ENCODE measurements around the gene SOX30.
A peak's percentile ranks its signal among the peaks of the same experiment; 100 is the strongest.

The SOX30 gene

DNA sequence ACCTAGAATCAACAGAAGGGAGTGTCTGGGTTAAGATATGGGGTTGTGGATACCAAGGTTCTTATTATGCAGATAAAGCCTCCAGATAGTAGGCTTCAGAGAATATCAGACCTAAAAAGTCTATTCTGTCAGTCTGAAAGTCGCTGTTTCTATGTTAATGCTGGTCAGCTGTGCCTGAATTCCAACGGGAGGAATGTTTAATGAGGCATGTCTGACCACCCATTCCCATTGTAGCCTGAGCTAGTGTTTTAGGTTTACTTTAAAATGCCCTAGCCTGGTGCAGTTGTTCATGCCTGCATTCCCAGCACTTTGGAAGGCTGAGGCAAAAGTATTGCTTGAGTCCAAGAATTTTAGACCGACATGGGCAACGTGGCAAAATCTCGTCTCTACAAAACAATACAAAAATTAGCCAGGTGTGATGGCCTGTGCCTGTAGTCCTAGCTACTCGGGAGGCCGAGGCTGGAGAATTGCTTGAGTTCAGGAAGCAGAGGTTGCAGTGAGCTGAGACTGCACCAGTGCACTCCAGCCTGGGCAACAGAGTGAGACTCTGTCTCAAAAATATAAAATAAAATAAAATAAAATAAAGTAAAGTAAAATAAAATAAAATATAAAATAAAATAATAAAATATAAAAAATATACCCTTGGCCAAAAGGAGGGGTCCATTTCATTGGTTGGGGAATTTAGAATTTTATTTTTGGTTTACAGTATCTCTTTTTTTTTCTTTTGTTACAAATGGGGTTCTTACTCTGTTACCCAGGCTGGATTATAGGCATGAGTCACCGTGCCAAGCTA, 7.8 kb upstream of the SOX30 start:
- no peak for DNase-seq (ENCODE audit: low read depth in 2 of 2)

DNA sequence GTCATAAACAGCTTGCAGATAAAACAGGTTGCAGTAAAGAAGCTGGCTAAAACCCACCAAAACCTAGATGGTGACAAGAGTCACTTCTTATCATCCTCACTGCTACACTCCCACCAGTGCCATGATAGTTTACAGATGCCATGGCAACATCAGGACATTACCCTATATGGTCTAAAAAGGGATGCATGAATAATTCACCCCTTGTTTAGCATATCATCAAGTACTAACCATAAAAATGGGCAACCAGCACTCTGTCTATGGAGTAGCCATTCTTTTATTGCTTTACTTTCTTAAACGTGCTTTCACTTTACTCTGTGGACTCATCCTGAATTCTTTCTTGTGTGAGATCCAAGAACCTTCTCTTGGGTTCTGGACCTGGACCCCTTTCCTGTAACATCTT, 6.7 kb upstream of the SOX30 start:
- no peak for DNase-seq (ENCODE audit: low read depth in 2 of 2)

DNA sequence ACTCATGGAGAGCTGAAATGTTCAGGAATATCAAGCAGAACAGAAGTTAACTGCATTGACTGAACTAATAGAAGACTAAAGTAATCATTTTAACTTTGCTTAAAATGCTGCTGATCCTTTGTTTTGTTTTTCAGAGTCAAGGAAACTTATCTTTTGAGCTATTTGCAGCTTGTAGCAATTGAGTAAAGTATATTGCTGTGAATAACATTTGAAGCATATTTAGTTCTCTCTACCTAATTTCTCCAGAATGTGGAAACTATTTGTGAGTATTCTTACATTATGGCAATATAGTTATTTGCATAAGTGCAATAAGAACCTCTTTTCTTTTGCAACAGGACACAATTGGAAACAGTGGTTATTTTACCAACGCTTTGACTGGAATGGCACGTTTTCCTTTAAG, 5.3 kb upstream of the SOX30 start:
- DNase-seq (ENCODE audit: low read depth in 2 of 2): no peak

DNA sequence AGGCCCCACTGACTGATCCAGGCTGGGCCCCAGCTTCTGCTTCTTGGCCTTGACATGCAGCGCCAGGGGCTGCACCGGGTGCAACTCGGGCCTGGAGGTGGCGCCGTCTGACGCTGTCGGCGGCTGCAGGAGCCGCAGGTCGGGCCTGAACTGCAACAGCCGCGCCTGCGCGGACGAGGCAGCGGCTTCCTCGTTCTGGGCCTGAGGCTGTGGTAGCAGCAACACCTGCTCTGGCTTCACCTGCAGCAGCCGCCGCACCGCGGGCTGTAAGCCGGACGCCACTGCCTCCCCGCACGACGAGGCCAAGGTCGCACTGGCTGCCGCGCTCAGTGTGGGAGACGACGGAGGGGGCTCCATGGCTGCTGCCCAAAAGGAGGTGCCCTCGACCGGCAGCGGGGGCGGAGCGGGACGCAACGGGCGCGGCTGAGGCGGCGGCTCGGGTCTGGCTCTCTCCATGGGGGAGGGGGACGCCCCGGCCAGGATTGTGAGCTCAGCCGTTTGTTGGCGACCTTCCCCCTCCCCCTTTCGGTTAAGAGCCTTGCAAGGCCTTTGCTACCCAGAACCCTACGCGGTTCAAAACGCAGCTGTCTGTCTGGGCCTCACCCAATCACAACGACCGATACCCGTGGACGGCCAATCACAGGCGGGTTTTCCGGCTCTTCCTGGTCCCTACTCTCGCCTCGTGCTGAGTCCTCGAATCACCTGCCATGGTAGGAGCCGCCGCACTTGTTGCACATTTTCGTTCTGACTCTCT, 438 bp downstream of the SOX30 start:
- peak; percentile 76 to 79 for DNase-seq (ENCODE audit: low read depth in 2 of 2)

DNA sequence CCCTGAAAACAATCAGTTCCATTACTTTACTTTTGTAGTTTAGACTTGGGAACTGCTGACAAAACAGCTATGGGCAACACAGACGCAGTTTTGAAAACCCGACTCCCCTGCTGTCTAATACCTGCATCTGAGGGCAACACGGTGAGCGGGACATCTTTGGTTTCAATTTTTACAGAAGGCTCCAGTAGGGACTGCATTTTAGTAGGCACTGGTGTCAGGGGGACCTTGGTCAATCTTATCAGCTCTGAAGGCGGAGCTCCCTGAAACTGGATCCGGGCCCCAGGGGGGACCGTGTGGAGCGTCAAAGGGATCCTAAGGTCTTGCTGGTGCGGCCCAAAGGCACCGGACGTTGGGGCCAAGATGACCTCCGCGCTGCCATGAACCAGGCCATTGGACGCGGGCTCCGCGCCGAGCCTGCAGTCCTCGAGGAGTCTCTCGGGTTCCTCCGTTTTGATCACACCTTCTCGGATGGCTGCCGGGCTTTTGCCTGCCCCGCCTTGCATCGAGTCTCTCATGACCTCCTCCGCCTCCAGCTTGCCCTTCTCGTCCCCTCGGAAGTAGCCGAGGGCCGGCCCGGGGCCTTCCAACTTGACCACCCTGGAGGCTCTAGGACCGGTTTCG, 1.1 kb downstream of the SOX30 start:
- no peak for DNase-seq (ENCODE audit: low read depth in 2 of 2)

DNA sequence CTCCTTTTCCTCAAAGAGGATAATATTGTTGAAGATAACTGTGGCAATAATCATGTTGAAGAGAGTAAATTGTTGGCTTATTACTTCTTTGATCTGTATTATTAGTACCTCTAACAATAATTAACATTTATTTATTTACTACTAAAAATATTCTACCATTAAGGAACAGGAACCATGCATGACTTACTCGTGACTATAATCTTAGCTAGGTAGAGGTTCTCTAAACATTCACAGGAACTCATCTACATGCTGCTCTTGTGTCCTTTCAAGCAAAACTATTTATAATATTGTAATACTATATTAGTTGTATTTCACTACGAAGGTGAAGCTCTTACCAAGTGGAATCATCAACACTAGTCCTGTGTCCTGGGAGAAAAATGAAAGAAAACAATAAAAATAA, 3.1 kb downstream of the SOX30 start:
- DNase-seq (ENCODE audit: low read depth in 2 of 2): no peak

DNA sequence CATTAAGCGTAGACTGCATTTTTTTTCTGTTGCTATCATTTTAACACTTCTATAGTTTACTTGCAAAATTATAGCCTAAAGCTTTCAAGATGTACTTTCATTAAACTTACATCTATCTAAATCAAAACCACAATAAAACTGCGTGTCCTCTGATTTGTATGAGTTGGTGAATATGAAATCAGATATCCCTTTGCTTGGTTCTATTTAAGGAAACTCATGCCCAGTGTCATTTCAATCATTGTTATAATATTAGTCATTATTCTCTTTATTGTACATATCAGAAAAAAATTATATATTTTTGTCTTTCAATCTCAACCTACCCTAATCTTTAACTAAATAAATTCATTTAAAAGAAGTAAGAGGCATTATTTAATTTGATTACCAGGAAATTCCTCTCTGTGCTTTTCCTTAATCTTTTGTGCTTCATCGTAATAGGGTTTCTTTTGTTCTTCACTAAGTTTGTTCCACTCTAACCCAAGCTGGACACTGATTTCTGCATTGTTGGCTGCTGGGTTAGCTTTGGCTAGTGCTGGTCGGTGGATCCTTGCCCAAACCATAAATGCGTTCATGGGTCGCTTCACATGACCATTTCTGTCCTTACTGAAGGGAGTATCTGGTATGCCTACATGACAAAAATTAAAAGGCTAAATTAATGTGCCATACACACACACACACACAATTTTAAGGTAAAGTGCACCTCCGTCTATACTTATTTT, 3.8 kb downstream of the SOX30 start:
- DNase-seq (ENCODE audit: low read depth in 2 of 2): no peak

DNA sequence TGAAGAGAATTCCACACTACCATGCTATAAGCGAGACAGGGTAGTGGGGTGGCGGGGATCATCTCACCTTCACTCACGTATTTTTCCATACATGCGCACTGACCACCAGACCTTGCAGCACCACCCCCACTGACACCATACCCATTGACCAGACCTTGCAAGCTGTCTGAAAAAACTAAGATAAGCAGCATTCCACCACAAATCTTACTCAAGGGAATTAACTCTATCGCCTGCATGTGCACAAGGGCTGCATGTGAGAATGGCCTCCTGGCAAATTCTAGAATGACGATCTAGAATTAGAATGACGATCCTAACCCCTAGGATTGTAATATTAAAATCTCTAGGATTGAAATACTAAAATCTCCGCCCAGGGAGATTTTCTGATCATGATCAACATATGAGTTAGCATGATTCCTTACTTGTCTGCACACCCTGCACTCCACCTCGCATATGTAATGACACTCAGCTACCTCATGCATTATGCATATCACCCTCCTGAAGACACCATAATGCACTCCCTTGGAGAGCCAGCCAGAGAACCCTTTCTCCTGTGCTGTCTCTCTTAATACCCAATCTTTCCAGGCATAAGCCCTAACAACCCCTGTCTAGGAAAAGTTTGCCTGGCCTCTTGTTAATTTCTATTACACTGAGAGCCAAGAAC, 11.7 kb downstream of the SOX30 start:
- DNase-seq (ENCODE audit: low read depth in 2 of 2): no peak

DNA sequence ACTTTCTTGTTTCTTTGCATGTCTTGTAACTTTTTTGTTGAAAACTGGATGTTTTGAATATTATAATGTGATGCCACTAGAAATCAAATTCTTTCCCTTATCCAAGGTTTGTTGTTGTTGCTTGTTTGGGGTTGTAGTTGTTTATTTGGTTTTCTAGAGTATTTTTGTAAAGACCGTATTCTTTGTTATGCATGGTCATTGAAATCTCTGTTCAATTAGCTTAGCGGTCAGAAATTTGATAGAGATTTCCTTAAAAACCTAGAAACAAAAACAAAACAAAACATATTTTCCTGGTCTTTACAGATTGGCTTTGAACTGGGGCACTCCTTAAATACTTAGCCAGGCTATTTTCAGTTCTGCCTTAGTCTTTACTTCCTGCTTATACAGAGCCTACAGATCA, 21.9 kb downstream of the SOX30 start:
- DNase-seq (ENCODE audit: low read depth in 2 of 2): no peak

DNA sequence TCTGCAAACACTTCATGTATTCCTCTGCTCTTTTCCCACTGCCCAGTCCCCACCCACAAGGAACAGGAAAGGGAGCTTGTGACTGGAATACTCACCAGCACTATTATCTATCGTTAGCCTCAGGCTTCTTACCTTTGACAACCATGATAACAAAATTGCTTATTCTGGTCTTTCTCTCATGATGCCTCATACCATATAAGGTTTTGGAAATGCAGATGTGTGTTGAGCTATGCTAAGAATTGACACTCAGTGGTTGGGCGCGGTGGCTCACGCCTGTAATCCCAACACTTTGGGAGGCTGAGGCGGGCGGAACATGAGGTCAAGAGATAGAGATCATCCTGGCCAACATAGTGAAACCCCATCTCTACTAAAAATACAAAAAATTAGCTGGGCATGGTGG, 25.4 kb downstream of the SOX30 start:
- no peak for DNase-seq (ENCODE audit: low read depth in 2 of 2)

DNA sequence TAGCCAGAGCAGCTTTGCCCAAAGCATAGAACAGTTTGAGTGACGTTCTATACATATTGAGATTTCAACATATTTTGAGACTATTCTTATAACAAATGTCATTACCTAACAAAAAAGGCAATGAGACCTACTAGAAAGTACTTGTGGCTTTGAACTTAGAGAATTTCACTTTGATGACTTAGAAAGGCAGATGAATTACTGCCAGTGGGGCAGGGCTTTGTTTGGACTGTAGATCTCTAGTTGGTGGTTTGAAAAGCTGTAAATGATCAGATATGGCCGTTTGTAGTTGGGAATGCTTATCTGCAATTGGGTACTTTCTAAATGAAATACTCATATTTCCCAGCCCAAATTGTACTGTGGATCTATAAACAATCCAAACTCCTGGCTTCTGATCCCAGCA, 28.1 kb downstream of the SOX30 start:
- no peak for DNase-seq (ENCODE audit: low read depth in 2 of 2)

DNA sequence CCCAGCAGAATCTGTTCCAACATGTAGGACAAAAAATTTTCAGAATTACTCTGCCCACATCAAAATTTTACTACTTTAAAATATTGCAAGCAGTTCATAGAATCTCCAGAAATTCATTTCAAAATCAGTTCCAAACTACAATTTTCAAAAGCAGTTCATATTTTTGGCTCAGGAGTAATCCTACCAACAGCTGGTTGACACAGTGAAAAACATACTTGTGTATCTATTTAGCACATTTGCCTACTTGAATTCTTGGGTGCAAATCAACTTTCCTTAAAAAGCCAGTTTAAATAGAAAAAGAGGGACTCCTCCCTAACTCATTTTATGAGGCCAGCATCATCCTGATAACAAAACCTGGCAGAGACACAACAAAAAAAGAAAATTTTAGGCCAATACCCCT, 31.5 kb downstream of the SOX30 start:
- DNase-seq (ENCODE audit: low read depth in 2 of 2): no peak

DNA sequence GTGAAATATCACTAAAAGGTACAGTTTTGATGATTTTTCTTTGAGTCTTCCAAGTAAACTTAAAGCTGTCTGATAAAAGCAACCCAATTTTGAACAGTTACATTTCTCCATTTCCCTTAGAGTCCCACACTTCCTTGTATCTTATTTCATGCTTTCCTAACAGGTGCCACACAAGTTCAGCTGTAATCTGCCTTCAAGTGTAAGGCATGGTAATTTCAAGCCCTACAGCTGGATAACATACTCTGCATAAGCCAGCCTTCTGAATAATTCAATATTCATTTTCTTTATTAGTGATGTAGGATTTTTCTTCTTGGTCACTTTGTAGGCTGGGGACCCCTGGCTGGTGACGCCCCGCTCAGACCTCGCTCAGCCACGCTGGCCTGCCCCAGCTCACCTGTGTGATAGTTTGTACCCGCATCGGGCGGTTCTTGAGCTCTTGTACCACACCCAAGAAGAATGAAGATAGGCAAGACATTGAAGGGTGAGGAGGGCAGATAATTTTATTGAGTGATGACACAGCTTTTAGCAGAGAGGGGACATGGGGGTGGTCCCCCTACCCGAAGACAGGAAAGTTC, 34.0 kb downstream of the SOX30 start:
- DNase-seq (ENCODE audit: low read depth in 2 of 2): no peak

DNA sequence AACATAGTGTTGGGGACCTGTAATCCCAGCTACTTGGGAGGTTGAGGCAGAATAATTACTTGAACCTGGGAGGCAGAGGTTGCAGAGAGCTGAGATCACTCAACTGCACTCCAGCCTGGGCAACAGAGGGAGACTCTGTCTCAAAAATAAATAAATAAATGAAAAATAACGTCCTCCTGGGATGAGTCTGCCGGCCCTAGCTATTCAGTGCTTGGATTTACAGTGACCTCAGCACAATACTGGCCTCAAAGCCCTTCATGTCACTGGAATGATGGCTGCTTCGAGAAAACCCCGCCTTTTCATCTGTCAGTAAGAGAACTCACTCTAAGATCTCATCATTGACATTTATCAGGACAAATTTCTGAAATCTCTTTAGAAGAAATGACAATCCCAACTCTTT, 35.5 kb downstream of the SOX30 start:
- DNase-seq (ENCODE audit: low read depth in 2 of 2): no peak

DNA sequence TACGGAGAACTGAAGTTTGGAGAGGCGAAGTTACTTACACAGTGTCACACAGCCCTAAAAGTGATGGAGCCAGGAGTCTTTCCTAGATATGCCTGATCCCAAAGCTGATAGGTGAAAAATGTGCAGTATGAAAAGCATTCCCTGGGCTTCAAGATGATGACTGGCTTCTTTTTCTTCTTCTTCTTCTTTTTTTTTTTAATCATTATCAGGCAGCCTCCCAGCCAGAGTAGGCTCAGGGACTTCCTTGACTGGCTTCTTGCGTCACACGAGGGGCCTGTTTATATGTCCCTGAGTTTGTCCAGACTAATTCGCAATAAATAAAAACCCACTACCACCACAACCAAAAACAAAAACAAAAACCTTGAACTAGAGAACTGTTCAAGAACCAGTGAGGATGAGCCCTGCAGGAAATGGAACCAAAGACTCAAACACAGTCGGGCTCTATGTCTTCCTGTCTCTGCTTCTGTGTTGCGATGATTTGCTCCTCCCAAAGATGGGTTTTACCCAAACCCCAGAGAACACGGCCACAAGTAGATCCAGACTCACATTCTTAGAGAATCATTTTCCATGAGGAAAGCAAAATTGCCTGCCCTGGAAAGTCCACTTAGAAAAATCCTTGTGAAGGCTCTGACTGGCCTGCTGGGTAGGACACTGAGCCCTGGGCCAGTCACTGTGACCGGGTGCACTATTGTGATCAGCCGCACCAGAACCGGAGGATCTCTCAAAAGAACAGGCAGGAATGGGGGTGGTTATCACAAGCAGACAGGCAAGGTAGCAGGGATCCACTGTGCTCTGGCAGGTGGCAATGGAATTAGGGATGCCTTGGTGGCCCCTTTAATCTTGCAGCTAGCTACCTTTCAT, 38.6 kb downstream of the SOX30 start:
- DNase-seq (ENCODE audit: low read depth in 2 of 2): no peak

DNA sequence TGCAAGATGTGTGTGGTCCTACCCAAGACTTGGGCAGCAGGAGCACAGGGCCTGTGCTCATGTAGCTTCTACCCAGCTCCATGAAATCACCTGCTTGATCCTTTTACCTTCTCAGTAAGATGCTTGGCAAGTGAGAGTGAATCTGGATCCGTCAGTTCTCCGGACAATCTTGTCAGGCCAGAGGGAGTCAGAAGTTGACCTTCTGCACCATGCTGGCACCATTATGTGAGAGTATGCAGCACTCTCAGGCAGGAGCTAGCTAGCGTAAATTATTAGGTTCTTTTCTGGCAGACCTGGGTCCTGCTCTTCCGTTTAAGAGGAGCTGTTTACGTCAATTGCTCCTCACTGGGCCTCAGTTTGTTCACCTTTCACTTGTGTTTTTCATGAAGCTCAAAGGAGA, 39.7 kb downstream of the SOX30 start:
- DNase-seq (ENCODE audit: low read depth in 2 of 2): no peak

DNA sequence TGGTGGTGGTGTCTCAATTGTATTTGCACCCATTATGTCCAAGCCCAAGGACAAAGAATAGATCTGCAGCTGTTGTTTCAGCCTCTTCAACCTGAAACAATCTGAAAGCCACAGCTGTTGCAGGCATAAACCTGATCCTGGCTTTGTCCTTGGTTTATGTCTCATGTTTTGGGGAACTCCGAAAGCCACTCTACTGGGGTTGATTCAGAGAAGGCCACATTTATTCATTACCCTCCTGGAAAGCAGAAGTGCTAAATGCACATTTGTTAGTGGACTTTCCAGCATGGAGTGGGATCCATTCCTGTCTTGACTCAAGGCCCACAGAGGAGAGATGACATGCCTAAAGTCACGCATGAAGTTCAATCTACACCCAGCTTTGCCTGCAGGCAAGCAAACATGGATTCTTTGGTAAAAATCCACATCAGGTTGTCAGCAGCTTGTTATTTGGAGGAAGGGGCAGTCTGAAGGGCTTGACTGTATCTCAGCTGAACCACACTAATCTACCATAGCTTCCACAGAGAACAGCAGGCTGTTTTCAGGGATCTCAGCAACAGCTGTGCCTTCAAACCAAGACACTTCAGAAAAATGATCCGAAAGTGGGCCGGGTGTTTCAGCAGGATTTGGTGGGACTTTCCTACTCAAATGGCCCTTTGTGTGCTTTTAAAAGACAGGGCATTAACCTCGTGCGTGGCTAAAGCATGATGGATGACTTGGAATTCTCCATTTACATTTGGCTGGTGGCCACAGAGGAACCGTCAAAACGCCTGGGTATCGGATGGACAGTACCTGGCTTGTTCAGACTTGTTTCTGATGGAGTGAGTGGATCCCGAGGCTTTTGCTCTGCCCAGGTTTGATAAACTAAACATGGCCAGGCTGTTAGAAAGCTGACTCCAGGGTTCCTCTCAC, 40.4 kb downstream of the SOX30 start:
- no peak for DNase-seq (ENCODE audit: low read depth in 2 of 2)

DNA sequence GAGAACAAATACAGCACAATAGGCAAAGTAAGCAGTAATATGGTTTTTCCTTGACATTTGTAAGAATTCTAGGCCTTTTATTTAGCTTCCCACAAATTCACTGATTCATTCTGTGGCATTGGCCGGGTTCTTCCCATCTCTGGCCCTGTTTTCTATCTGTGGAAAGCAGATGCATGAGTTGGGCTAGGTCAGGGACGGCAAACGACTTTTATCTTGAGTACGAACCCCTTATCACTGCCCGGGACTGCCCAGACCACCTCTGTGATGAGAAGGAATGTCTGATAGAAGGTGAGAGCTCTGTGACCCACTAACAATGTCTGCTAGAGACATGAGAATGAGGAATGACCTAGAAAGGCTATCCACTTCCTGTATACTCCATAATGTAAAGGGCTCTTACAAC, 41.2 kb downstream of the SOX30 start:
- DNase-seq (ENCODE audit: low read depth in 2 of 2): no peak

DNA sequence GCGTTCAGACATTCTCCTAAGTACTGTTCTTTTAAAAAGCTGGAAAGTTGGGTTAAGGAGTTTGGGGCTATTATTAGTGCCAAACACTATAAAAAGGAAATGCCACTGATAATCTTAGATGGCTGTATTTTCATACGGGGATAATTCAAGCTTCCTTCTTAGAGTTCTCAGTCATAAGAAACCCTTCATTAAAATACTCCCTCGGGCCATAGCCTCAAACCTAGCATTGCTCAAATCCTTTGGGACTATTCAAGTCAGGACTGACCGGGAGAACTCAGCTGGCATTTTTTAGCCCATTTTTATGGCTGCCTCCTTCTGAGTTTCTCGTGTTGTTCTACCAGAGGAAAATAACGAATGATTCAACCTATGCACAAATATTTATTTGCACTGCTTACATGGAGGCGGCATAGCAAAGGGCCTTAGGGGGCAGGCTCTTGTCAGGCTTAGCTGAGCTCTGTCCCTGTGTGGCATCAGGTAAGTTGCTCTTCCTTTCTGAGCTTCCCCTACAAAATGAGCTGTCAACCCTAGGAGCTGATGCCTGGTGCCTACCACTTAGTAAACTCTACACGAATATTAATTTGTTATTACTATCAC, 43.2 kb downstream of the SOX30 start:
- DNase-seq (ENCODE audit: low read depth in 2 of 2): no peak
